A172 (cell line): ENCODE measurements around the gene IGSF21. TPM values are rescaled to one million over a fixed set of nuclear protein-coding genes. Genes with fewer than 3 reads are reported as not detected.

Source experiments
- DNase-seq: peaks from one replicate; pipeline ENCODE4 v3.0.0-alpha.2; 2015; ENCODE audit warnings: low spot score
- total RNA-seq: library from RNA; depleted of rRNA; stranded (reverse); fragments of >200 nt; shearing (Covaris generic); gene quantifications from 2 replicates; pipeline ENCODE4 v1.2.3, GENCODE V29; 2014

Gene IGSF21
- total RNA-seq, 1 experiment from 2014 or later: not detected

GRCh38 chr1:18205319-18205718 is 97.7 kb downstream of the IGSF21 start:
- no peak for DNase-seq

GRCh38 chr1:18211764-18212163 is 104.2 kb downstream of the IGSF21 start:
- DNase-seq: no peak

- peak; percentile 14 for DNase-seq
Observed at GRCh38 chr1:18217398-18218043, 109.9 kb downstream of the IGSF21 start.

- DNase-seq: no peak
Observed at GRCh38 chr1:18229625-18230024, 122.0 kb downstream of the IGSF21 start.

- DNase-seq: no peak
Observed at GRCh38 chr1:18230321-18230720, 122.7 kb downstream of the IGSF21 start.

- DNase-seq: no peak
Observed at GRCh38 chr1:18230840-18231239, 123.2 kb downstream of the IGSF21 start.

GRCh38 chr1:18232052-18232451 is 124.5 kb downstream of the IGSF21 start:
- DNase-seq: no peak

- DNase-seq: no peak
Observed at GRCh38 chr1:18233176-18233864, 125.7 kb downstream of the IGSF21 start.

GRCh38 chr1:18234790-18235242 is 127.2 kb downstream of the IGSF21 start:
- peak; percentile 66 for DNase-seq

- no peak for DNase-seq
Observed at GRCh38 chr1:18237371-18237770, 129.8 kb downstream of the IGSF21 start.

- DNase-seq: no peak
Observed at GRCh38 chr1:18238190-18238589, 130.6 kb downstream of the IGSF21 start.

GRCh38 chr1:18239671-18240070 is 132.1 kb downstream of the IGSF21 start:
- peak; percentile 3 for DNase-seq

GRCh38 chr1:18240906-18241305 is 133.3 kb downstream of the IGSF21 start:
- no peak for DNase-seq

- no peak for DNase-seq
Observed at GRCh38 chr1:18241891-18242290, 134.3 kb downstream of the IGSF21 start.

- no peak for DNase-seq
Observed at GRCh38 chr1:18243503-18244175, 136.0 kb downstream of the IGSF21 start.

GRCh38 chr1:18244762-18245161 is 137.2 kb downstream of the IGSF21 start:
- no peak for DNase-seq

GRCh38 chr1:18245647-18246046 is 138.0 kb downstream of the IGSF21 start:
- no peak for DNase-seq

- DNase-seq: no peak
Observed at GRCh38 chr1:18246543-18246942, 138.9 kb downstream of the IGSF21 start.

- DNase-seq: no peak
Observed at GRCh38 chr1:18247151-18247550, 139.6 kb downstream of the IGSF21 start.

GRCh38 chr1:18249631-18250030 is 142.0 kb downstream of the IGSF21 start:
- DNase-seq: no peak

GRCh38 chr1:18253093-18253492 is 145.5 kb downstream of the IGSF21 start:
- no peak for DNase-seq

- DNase-seq: peak; percentile 16
Observed at GRCh38 chr1:18256282-18257235, 149.0 kb downstream of the IGSF21 start.
